Cerebellar cortex (tissue), 1 donor: ENCODE data around the gene MID2.
"Not testable (repeated sequence)": the region's sequence is repeated elsewhere in the genome, so short reads cannot be mapped to it uniquely, and the experiment has no call there.

Experiments used
- DNase-seq: peaks from one replicate; pipeline ENCODE4 v3.0.0-alpha.2; 2015; ENCODE audit warnings: low spot score

The MID2 gene

DNA sequence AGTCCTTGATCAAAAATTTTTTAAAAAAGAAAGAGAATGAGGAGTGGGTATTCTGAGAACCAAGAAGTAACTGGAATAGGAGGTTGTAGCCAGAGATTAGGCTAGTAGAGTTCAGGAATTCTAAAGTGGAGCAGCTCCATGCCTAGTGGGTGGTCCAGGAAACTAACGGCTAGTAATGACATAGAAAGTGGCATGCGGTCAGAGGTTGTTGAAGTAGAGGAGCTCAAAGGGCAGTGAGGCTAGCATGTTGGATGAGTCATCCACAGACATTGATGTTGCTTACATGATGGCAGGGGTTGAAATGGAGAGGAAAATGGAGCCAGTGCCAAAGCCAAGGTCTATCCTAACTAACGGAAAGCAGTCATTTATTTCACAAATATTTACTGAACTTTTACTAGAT, 114.4 kb downstream of the MID2 start:
- DNase-seq, result no peak

DNA sequence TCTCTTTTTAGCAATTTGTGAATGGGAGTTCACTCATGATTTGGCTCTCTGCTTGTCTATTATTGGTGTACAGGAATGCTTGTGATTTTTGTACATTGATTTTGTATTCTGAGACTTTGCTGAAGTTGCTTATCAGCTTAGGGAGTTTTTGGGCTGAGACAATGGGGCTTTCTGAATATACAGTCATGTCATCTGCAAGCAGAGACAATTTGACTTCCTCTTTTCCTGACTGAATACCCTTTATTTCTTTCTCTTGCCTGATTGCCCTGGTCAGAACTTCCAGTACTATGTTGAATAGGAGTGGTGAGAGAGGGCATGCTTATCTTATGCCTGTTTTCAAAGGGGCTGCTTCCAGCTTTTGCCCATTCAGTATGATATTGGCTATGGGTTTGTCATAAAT, 129.7 kb downstream of the MID2 start:
- not testable (repeated sequence) for DNase-seq

DNA sequence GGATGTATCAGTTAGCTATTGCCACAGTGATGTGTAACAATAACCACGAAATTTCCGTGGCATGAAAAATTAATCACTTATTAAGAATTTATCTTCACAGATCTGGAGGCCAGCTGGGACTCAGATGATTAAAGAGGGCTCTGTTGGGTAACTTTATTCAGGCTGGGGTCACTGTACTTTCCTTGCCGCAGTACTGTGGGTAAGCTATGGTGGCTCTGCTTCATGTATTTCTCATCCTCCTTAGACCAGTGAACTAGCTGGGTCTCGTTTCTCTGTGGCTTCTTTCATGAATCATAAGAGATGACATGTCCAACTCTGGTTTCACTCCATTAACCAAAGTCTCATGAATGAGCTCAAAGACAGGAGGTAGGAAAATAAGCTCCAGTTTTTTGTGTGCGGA, 143.0 kb downstream of the MID2 start:
- no peak for DNase-seq

DNA sequence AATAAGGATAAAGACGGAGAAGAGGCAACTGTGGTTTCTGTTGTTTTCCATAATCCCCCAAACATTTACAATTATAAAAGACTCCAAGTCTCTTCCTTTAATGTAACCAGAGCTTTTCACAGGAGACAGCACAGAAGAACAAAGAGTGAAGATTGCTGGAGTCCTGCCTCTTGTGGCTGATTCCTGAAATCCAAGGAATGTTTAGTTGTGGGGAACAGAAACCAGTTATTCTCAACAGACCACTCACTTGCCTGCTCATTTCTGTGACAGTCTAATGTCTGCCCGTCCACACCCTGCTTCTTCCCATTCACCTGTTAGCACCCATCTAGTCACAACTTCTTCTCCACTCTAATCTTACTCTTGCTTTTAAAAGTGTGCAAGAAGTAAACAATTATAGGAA, 144.4 kb downstream of the MID2 start:
- no peak for DNase-seq

DNA sequence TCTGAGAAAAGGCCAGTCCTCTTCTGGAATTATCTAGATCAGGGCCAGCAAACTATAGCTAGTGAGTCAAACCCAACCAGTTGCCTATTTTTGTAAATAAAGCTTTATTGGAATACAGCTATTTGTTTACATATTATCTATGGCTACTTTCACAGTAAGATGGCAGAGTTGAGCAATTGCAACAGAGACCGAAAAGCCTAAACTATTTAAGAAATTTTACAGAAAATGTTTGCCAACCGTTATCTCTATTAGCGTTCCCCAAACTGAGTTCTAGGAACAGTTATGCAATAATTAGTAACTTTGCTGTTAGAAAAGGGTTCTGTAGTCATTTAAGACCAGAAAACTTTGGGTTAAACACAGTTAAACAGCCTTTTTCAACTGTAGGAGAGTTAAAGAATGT, 146.0 kb downstream of the MID2 start:
- no peak for DNase-seq
